GM21447 (cell line): ENCODE results near the gene ACACB.

ENCODE experiments used
- ATAC-seq: cut with Tn5 transposase; IDR thresholded peaks from one replicate; pipeline ENCODE4 v1.9.1; 2021; ENCODE audit not compliant: unreplicated experiment

The ACACB gene

DNA sequence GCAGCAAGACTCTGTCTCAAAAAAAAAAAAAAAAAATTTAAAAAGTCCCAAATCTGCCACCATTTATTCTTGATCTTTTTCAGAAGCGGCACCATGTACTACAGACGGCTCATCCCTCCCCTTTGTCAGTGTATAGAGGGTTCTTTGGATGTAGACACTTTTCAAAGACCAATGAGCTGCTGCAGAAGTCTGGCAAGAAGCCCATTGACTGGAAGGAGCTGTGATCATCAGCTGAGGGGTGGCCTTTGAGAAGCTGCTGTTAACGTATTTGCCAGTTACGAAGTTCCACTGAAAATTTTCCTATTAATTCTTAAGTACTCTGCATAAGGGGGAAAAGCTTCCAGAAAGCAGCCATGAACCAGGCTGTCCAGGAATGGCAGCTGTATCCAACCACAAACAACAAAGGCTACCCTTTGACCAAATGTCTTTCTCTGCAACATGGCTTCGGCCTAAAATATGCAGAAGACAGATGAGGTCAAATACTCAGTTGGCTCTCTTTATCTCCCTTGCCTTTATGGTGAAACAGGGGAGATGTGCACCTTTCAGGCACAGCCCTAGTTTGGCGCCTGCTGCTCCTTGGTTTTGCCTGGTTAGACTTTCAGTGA lies 6.5 kb upstream of the ACACB start:
- ATAC-seq: no peak

DNA sequence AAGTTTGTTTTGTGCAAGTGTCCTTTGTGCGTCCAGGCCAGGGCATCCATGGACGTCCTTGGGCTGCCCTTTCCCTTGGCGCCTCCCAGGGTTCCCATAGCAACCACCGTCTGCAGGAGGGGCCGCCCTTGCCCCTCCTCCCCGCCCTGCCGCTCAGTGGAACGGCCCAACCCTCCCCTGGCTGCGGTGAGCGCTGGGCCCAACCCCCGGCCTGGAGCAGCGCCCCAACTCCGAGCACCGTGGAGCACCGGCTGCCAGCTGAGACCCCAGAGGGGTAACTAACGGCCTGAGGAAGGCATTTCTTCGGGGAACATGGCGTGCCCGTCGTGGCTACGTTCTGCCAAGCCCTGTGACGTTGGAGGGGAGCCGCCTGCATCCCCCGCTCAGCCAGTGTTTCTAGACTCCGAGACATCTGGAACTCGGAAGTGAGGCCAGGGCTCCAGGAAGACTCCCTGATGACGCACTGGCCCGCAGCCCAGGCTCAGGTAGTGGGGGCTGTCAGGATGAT lies 5.3 kb upstream of the ACACB start:
- no peak for ATAC-seq

DNA sequence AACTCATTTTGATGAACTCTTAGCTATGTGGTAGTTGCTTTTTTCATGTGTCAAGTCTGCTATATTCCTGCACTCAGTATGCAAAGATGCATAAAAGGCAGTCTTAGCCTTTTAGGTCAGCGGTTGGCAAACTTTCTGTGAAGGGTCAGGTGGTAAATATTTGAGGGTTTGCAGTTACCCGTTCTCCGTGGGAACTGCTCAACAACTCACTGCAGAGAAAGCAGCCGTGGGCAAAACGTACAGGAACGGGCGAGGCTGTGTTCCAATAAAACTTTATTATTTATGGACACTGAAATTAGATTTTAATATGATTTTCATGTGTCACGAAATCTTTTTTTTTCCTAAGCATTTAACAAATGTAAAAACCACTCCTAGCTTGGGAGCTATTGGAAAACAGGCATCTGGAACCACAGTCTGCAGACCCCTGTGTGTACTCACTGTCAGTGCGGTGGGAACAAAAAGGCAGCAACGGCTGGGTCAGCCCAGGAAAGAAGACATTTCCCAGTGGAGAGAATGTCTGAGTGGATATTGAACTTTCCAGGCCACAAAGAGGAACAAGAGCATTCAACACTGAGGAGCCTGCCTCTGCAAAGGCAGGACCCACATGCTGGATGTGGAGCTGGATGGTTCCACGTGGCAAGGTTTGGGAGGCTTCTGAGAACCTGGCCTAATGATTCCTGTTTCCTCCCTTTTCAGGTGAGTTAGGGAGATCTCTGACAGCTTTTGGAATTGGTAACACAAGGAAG lies 3.5 kb upstream of the ACACB start:
- no peak for ATAC-seq

DNA sequence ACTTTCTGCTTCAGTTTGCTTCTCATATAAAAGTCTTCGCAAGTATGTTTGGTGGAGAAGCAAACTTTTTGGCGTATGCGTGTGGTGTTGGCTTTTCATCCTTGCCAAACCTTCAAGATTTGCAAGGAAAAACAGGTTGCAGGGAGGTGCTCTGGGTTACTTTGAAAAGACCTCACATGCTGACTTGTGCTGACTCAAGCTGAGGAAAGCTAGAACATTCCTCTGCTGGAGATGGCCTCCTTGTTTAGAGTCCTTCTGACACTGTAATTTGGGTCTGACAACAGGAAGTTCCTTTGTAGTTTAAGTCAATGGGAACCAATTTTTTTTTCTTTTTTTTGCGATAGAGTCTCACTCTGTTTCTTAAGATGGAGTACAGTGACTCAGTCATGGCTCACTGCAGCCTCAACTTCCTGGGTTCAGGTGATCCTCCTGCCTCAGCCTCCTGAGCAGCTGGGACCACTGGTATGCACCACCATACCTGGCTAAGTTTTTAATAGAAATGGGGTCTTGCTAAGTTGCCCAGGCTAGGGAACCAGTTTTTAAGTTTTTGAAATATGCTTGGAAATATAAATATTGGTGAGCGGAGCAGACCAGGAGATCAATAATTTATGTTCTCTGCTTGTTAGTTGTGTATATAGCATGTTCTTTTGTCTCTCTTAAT lies 2.6 kb upstream of the ACACB start:
- ATAC-seq: no peak

DNA sequence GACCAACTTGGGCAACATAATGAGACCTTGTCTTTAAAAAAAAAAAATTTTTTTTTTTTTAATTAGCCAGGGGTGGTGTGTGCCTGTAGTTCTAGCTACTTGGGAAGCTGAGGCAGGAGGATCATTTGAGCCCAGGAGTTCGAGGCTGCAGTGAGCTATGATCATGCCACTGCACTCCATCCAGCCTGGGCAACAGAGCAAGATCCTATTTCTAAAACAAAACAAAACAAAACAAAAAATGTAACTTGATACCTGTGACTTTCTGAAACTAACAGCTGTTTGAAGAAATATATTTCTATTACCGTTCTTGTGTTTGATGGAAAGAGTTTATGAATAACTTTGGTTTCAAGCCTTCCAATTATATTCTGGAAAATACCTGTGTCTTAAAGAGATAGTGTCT lies 1.7 kb upstream of the ACACB start:
- ATAC-seq: no peak

DNA sequence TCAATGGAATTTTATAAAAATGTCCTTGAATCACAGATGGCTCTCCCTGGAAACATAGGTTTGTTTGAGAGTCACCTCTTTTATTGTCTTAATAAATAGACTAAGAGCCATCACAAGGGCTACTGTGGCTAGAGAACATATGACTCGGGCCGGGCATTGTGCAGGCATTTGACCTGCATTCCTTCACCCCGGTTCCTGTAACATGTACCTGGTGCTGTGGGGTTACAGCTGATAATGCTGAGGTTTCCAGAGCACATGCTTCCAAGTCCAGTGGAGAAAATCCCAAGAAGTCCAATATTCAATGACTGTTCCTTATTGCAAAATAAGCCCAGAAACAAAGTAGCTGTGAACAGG lies 1.0 kb upstream of the ACACB start:
- ATAC-seq: no peak

DNA sequence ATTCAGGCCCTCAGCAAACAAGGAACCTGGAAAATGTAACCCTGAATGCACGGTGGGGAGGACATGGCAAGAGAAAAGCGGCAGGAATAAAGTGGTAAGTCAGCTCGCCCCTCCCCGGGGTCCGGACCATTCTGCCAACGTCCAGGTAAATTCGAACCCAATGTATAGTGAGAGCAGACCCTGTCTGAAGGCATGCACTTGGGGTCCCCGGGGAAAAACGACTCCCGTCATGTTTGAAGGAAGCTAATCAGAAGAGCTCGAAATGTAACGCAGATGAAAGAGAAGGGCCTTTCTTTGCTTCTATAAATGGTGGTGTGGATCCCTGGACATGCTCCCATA lies 193 bp downstream of the ACACB start:
- ATAC-seq: no peak

DNA sequence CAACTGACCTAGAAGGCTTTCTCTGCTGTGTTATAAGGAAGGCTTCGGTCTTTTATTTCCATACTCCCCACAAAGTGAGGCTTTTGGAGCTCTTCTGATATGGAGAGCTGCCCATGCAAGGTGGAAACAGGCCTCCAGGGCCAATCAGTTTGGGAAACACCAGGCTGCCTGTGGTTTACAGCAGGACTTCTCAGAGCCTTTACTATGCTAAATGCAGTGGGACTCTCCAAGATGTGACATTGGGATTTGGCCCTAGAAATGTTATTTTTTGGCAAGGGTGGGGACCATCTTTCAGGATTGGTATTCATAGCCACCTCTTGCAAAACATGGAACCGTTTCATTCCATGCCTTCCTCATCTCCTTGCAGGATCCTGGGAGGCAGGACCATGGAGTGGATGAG lies 3.7 kb downstream of the ACACB start:
- no peak for ATAC-seq

DNA sequence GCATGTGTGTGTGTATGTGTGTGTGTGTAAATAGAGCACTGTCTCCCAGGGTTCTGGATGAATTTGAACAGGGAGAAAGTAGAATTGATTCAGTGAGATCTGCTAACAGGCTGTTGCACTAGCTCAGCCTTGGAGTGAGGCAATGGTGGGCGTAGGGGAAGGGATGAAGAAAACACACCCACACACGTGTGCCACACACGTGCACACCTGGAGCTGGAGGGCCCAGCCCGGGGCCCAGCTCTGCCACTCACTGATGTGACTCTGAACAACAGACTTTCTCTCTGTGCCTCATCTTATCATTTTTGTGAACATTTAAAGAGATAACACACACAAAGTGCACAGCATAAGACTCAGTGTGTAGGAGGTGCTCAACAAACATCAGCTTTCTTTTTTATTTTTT lies 4.2 kb downstream of the ACACB start:
- no peak for ATAC-seq

DNA sequence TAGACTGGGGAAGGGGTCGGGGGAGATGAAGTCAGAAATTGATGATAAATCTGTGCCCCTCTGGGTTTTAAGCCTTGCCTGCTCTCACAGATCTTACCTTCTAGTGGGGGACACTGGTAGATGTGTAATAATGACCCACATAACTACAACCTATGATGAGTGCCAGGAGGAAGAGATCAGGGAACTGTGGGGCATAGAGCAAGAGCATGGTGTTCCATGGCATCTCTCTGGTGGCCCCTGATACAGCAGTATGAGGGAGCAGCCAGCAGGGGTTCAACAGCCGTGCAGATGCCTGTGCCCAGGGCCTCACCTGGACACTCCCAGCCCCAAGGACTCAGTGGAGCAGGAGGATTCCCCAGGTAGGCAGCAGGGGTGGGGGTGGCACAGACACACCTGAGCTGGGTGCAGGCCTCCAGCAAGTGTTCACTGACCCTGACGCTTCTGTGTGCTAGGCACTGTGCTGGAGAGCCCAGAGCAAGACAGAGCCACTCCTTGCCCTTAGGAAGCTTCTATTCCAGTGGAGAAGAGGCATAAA lies 5.0 kb downstream of the ACACB start:
- ATAC-seq: no peak

DNA sequence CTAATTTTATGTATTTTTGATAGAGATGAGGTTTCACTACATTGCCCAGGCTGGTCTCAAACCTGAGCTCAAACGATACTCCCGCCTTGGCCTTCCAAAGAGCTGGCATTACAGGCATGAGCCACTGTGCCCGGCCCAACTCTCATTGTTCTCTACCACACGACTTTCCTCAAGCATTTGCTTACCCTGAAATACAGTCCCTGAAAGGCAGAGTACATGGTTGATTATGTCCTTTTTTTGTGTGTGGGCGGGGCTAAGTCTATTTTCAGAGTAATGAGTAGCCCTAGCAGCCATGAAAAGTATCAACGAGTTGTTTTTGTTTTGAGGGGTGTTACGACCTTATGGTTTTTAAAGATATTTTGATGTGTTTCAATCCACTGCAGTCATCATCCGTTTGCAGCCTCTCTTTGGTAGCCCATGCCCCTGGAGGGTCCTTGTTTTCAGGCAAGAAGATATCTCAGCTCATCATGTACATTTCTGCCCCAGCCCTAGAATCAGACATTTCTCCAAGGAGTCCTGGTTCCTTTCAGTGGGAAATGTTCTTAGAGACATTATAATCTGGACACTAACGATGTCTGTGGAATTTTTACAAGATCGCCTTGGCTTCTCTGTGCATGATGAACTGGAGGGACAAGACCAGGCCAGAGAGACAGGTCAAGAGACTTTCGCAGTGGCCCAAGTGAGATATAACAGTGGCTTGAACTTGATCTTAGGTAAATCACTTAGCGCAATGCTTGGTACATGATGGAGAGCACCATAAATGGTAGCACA lies 8.7 kb downstream of the ACACB start:
- no peak for ATAC-seq

DNA sequence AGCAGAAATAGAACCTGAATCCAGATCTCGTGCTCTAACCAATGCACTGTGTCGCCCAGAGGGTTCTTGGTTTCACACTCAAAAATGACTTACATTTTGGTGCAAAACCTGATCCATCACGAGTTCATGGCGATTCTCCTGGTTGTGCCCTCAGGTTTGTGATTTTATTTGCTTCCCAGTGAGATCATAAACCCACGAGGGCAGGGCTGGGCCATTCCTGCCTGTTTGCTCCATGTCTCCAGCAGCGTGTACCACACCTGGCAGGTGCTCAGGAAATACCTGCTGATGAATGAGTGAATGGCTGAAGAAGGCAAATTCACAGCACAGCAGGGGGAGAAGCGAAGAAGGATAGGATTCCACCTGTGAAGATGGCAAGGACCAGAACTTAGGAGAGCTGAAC lies 9.4 kb downstream of the ACACB start:
- ATAC-seq: no peak

DNA sequence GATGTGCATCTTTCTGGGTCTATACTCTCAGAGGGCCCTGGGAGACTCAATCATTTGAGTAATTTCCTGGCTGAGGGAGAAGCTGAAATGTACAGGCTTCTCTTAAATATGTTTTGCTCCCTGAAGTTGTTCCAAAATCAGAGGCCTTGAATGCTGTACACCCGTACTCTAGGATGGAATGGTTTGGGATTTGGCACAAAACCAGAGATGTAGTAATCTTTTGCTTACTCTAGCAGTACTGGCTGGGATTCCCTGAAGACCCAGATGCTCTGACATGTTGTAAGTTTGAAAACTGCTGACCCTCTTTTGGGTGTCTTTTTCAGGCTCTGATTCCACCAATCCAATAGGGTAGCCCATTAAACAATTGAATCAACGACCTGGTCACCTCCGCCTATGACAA lies 10.4 kb downstream of the ACACB start:
- ATAC-seq: no peak

DNA sequence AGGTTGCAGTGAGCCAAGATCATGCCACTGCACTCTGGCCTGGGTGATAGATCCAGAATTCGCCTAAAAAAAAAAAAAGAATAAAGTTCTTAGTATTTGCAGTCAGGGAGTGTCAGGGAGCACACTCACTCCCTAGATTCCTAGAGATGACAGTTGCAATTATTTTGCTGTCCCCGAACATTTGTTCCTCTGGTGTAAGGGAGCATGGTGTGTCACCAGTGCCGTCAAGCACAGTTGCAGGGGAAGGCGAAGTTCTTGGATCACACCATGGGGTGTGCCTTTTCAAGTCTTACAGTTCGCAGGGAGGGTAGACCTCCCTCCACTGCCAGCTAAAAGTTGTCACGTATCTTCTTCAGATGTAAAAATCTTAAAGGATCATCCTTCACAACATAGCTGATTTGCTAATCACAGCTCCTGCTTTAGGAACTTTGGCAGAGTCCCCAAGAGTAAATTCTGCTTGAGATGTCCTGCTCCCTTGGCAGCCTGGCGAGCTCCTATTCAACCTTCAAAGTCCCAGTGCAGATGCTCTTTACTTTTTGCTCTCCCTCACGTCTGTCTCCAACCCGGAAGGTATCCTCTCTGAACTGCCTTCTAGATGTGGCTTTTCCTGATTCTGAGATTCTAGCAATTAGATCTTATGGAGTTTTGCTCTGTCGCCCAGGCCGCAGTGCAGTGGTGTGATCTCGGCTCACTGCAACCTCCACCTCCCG lies 11.3 kb downstream of the ACACB start:
- ATAC-seq: no peak

DNA sequence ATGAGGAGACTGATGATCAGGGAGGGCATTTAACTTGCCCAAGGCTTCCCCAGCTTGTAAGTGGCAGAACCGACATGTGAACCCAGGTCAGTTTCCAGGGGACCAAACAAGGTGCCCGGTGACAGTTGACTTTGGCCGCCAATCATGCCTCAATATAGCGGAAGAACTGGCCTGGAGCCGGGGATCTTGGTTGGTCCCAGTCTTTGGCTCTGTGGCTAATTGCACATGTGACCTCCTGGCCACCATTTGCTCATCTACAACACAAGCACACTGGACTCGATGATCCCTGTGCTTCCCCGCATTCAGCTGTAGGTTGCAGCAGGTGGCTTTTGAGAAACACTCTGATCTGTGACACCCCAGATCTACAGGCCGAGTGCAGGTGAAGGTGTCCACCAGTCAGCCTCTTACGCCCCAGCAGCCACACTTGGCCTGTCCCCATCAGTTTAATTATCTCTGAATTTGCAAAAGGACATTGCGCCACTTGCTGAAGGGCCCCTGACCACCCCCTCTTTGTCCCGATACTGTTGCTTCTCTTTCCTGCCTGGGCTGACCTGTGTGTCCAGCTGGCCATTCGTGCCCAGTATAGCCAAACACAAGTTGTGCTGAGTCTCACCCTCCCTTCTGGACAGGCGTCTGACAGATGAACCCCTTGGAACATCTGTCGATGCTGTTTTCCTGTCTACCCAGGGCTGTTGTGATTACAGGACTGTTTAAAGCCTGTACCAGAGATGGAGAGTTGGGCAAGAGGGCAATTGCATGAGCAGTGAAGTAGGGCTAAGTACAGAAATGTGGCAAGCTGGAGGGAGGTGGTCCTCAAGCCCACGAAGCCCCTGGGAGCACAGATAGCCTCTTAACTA lies 14.1 kb downstream of the ACACB start:
- no peak for ATAC-seq

DNA sequence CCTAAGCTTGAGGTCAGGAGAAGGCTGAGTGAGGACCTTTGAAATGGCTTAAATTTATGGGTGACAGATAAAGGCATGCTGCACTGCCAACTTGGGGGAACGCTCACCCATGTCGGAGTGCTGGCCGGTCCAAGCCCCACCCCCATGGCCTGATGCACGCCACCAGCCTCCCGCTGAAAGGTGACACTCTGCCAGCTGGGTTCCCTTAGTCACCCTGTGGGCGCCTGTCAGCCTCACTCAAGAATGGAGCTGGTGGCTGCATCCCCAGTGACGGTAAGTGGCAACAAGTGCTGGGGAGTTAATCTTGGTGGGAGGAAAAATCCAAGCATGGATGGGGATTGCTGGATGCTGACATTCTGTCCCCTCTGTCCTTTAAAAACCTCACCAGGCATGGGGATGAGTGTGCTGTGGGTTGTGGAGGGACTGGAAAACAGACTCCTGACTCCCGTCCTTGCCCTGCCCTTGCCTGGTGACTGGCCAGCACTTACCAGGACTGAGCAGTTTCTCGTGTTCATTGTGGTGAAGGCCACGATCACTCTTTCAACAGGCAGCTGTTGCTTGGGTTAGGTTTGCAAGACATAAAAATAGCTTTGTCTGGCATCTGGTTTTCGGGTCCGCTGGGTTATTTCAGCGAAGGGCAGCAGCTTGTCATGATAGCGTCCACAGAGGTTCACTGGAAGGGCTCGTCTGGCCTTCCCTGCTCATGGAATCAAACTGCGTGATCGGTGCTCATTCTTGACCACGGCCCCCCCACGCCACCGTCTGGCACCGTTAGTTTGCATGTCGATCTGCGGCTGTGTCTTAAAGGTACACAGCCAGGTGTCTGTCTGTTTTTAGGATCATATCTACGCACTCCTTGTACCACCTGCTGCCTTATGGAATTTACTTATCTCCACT lies 15.0 kb downstream of the ACACB start:
- no peak for ATAC-seq

DNA sequence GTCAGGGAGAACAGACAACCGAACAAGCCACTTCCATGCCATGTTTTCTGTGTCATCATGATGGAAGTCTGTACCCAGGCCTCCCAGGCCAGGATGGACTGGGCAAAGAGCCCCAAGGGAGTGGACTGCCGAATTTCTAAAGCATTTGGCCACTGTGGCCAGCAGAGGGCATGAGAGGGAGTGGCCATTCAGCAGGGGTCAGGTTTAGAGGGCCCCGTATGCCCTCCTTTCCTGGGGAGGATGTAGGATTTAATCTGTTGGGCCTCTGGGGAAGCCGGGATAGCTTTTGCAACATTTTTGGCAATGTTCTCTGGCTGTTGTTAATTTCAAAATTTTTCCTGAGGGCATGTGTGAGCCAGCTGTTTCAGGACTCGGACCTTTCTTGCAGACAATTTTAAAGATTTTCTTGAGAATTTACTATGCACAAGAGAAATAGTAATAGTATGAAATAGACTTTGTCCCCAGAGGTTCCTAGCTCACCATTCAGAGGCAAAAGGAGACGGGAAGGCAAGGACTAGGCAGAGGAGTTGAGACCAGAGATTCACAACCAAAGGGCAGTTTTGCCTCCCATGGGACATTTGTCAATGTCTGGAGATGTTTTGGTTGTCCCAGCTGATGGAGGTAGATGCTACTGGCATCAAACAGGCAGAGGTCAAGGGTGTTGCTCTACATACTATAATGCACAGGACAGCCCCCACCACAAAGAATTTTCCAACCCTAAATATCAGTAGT lies 18.0 kb downstream of the ACACB start:
- ATAC-seq: no peak

DNA sequence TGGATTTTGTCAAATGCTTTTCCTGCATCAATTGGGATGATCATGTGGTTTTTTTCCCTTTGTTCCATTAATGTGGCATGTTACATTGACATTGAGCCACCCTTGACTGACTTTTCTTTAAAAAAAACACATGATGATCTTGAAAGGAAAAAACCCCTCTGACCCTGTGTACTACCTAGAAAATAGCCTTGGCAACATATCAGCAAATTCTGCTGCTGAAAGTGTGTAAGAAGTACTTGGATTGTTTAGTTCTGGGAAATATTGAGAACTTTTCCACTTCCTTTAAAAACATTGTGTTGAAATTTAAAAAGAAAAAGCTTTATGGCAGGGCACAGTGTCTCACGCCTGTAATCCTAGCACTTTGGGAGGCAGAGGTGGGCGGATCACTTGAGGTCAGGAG lies 20.7 kb downstream of the ACACB start:
- ATAC-seq: no peak
